NCI-H2081 treated with DMSO at 0.1 percent for 48 hours (cell line): ENCODE results near the gene CNDP1.

Source experiments
- DNase-seq: peaks from one replicate; lab custom pipeline; 2025; lab: John Stamatoyannopoulos, UW

CNDP1 gene

DNA sequence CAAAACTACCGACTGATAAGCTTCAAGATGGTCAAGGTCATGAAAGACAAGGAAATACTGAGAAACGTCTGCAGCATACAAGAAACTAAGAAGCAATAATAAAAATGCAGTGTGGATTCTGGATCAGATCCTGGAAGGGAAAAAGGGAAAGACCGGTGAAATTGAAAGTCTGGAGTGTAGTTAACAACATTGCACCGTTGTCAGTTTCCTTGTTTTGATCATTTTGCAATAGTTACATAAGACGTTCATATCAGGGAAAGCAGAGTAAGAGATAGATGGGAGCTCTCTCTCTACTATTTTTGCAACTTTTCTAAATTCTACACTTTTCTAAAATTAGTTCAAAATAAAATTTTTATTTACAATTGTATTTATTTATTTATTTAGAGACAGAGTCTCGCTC, 48.3 kb downstream of the CNDP1 start:
- no peak for DNase-seq

DNA sequence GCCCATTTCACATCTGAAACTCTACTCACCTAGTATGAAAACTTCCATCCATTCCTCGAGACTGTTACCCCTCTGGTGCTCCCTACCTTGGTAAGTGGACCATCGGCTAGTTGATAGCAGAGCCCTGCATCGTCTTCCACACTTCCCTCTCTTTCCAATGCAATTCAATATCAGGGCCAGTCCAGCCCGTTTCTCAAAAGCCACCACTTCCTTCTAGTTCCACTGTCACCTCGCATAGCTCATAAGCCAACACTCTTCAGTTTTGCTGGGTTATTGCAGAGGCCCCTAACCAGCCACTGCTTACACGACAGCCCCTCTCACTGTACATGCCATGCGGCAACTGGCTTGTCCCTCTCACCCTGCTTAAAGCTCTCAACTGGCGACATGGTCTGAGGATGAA, 53.1 kb downstream of the CNDP1 start:
- no peak for DNase-seq

DNA sequence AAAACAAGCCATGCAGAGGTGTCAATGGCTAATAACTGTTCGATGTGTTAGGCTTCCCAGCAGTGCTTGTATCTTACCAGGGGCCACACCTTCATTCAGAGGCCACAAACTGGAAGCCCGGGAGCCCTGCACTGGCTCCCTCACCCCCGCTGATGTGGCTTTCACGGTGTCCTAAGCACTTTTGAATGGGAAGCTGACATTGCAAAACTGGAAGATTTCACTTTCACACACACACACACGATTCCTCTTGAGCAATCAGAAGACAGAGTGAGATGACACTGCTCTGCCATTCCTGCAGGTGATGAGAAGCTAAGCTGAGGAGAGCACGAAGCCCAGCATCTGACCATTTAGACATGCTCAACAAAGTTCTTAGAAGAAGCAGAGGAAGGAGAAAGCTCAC, 54.7 kb downstream of the CNDP1 start:
- no peak for DNase-seq

DNA sequence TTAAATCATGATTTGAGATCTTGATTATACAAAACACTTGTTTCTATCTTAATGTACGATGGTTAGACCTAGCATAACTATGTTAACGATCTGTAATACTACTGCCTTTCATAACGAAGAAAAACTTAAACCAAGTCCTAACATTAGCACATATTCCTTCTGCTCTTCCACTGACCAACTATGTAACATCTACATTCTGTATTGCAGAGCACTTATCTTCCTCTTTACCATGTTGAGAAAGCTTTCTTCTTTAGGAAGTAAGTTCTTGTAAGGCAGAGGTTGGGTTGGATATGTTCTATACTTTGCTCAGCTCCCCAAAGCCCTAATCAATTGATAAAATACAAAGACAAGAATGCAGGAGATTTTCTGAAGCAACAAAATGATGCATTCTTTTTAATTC, 55.5 kb downstream of the CNDP1 start:
- no peak for DNase-seq

DNA sequence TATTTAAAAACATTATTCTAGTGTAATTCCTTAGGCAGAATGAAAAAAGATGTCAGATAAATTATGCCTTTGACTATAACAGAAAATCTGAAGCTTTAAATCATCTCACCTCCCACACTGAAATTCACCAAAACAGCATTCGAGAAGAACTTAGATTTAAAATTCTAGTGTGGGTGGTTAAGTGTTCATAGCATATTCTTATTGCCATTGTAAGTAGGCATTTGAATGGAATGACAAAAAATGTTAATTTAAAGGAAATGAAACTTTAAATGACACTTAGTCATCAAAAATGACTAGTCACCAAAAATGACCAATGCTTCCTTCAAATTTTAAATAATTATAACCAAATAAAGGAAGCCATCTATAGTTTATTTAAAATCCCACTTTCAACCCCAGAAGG, 56.4 kb downstream of the CNDP1 start:
- DNase-seq: no peak

DNA sequence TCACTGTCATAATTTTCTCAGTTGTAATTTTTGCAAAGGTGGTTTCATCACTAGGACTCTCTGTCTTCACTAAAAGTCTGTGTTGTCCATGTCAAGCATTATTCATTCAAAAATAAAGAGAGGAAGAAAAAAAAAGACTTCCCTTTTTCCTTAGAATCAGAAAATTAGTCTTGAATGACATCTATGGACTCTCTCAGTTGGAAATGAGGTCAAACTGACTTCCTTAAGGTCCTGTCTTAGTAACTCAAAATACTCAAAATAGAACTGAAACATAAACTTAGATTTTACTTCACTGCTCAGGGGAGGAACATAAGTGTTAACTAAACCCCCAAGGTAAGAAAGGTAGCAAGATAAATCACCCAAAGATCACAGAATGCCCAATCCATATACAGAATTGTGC, 61.1 kb downstream of the CNDP1 start:
- no peak for DNase-seq

DNA sequence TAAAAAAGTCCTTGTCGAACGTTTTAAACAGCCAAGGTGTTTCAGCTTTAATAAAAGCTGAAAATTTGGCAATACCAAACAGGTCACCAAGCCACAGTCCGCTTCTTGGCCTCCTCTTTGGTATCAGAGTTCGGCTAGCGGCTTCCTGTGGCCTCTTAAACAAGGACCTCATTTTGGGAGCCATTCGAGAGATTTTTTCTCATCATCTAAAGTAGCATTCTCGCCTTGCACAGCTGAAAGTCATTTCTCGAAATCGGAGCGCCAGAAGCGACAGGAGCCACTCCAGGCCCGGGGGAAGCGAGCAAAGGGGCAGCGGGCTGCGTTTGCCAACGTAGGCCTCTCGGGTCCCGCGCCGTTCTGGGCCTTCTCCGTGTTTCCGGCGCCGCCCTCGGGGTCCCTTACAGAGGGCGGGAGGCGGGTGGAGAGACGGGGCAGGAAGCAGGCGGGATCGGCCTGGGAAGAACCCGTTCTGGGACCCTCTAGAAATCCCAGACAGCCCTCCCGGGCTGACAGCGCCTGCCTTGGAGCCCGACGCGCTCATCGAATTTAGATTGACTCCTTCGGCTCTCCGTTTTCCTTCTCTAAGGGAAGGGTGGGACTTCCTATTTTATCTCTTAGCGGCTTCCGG, 62.8 kb downstream of the CNDP1 start:
- DNase-seq: no peak

DNA sequence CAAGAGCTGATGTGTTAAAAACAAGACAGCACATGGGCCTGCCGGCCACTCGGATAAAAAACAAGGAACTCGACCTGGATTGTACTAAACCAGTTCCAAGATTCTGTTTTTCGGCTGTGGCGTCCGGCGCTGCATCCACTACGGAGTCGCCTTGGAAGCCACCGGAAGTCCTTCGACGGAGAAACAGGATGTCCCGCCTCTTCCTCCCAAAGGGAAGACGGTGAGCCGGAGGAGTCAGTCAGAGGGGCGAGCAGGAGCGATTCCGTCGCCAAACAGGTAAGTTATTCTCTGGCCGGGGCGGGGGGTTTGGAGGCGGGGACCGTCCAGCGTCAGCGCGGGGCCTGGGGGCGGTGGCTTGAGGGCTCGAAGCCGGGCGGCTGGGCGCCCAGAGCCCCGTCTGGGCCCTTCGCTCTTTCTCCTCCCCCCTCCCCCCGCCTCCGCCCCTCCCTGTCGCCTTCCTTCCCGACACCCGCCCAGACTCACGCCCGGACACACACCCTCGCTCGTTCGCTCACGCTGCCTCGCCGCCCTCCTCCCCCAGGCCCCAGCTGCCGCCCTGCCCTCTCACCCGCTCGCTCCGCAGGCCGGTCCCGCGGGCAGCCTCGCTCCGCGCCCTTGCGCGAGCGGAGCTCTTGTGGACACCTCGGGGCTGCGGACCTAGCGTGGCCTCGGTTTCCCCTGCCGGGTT, 63.5 kb downstream of the CNDP1 start, which contains the start of gene ZNF407:
Gene ZNF407 (plus strand): TSS at position 209 of the 688 bp plus-strand sequence. CDS start 33,150 bp downstream, outside the sequence.
- DNase-seq: peak; percentile 54

DNA sequence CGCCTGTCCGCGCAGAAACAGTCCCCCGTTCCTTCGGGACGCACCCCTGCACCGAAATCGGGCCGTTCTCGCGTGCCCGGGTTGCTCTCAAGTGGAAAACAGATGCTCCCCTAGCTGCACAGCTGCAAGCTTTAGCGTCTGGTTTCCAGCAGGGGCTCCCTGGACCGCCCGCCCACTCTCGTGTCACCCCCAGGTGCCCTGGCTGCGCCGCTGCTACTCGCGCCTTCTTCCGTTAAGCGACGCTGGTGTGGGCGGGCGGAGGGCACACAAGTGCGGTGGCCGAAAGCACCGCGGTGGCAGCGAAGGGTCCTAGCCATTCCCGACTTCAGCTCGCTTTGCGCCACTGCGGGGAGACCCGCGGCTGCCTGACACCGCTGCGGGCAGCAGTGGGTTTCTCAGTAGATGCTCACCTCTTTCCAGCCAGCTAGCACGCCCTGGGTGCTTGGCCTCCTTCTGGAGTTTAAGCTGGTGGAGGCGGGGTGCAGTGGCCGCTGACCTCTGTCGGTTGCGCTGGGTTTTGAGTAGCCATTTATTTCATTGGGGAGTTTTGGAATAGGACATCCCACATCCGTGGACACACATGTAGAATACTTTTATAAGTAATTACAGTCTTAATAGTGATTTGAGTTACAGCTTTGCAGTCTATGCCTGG, 64.2 kb downstream of the CNDP1 start:
- no peak for DNase-seq

DNA sequence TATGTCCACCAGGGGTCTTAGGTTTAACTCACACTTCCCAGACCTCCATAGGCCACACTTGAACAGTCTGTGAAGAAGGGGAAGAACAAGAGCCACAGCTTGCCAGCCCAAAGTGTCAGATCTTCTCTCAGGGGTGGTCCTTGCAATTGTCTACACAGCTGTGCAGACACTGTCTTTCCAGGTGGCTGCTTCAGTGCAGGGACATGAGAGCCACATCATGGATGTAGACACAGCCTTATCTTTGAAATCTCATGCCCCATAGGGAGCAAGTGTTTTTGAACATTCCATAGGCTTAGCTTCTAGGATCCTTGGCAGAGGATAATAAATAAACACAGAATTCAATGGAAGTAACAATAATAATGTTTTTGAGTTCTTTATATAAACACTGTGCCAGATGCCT, 70.1 kb downstream of the CNDP1 start:
- DNase-seq: no peak

DNA sequence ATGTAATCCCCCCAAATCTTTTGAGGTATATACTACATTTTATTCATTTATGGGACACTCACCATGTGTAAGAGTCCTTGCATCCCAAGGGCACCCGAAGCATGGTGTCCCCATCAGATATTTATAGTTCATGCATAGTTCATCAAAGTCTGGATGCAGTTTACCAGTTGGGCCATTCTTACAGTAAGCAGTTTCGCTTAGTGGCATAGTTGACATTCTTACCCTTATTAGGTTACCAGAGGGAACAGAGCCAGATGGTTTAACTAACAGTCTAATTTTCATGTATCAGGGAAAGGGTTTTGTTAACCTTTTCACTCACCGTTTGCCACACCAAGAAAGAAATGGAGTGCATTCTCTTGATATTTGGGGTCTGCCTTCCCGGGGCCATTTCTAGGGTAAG, 70.5 kb downstream of the CNDP1 start:
- no peak for DNase-seq

DNA sequence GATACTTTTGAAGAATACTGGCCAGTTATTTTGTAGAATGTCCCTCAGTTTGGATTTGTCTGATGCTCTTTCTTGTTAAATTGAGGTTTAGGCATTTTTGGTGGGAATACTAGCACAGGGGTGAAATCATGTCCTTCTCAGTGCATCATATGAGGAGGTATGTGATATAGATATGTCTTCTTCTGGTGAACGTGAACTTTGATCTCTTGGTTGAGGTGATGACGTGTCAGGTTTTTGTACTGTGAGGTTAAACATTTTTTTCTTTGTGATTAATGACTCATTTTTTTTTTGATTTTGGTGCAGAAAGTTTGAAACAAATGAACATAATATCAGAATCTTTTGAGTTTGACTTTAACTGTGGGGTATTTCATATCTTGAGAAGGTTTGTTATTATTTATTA, 74.4 kb downstream of the CNDP1 start:
- no peak for DNase-seq

DNA sequence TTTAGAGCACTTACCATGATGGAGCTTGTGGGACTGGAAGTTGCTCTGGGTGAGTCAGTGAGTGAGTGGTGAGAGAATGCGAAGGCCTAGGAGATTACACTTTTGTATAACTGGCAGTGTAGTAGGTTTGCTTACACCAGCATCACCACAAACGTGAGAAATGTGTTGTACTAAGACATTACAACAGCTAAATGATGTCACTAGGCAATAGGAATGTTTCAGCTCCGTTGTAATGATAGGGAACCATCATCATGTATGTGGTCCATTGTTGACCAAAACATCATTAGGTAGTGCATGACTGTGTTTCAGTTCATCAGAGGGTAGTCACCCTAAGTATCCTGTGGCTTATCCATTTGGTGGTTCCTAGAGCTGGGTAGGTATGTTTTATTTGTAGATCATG, 75.2 kb downstream of the CNDP1 start:
- DNase-seq: no peak

DNA sequence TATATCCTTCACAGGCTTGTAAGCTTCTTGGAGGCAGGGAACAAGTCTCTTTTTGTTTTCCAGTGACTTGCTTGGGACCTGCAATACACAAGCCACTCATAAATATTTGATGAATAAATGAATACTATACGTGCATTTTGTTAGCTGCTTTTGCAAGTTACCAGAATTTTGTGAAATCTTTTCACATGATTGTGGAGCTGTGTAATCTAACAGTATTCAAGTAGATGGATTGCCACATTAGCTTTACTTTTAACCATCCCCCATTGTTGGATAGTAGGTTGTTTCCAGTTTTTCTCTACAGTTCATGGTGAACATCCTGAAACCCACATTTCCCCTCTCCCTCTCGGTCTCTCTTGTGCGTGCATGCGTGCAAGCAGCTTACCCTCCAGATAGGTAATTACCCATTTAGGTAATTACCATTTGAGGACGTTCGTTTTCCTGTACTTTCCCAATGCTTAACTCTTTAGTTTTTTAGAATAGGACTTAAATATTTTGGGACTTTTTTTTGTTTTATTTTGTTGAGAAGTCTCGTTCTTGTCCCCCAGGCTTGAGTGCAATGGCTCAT, 75.8 kb downstream of the CNDP1 start:
- DNase-seq: no peak

DNA sequence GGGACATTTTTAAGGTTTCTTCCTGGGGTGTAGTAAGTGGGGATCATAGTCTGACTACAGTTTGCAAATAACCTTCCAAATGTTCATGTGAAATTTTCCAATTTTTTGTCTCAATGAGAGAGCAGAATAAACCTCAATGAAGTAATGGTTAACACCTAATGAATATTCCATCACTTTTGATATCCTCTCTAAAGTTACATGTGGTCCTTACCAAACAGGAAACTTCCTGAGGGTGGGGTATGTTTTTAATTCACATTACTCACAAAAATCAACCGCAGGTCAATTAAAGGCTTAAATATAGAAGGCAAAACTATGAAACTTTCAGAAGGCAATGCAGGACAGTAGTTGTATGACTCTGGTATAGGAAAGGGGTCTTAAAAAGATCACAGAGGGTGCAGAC, 76.6 kb downstream of the CNDP1 start:
- DNase-seq: no peak

DNA sequence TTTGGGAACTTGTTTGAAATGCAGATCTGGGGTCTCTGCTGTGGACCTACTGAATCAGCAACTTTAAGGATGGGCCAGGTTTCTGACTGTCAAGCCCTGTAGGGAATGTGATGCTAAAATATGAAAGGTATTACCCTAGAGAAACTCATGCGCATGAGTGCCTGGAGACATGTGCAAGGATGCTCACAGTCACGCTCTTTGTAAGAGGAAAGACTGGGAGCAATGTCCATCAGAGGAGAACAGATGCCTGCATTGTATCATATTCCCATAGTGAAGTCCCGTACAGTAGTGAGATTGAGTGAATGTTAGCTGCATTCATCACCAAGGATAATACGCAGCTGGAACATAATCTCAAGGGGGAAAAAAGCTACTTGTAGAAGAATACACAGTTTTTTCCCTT, 77.5 kb downstream of the CNDP1 start:
- DNase-seq: no peak

DNA sequence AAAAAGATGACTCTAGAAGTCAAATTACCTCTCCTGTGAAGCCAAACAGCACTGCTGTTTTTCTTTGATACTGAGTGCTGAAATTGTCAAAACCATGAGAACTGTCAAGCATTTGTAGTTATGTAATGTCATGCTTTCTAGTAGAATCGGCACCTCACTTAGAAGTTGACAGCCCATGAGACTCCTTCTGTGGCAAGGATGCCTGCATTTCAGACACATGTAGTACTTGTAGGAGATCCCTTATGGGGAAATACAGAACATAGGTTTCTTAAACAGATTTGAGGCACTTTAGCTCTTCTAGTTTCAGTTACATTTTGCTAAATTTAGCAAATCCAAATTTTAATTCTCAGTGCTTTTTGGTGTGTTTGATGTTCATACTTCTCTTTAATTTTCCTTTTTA, 79.1 kb downstream of the CNDP1 start:
- no peak for DNase-seq

DNA sequence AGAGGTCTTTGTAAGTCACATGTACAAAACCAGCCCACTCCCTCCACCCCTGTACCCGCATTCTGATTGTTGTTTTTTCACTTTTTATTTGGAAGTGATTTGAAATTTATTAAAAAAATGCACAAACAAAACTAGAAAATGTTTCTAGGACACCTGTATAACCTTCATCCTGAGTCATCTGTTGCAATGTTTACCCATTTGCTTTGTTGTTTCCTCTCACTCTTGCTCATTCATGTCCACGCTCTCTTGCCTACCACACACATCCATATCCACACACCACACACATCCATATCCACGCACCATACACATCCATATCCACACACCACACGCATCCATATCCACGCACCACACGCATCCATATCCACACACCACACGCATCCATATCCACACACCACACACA, 82.2 kb downstream of the CNDP1 start:
- no peak for DNase-seq

DNA sequence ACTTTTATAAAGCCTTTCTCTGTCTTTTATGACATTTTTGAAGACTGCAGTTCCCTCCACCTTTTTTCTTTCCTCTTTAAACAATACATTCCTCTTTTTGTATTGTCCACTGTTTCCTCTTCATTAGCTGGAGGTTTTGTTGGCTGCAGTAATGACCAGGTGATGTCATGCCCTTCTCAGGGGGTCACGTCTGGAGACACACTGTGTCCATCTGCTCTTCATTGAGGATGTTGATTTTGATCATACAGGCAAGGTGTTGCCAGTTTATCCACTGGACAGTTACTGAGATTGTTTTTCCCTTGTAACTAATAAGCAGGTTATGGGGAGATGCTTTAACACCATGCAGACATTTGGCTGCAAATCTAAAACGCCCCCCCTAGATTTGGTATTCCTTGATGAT, 83.2 kb downstream of the CNDP1 start:
- no peak for DNase-seq

DNA sequence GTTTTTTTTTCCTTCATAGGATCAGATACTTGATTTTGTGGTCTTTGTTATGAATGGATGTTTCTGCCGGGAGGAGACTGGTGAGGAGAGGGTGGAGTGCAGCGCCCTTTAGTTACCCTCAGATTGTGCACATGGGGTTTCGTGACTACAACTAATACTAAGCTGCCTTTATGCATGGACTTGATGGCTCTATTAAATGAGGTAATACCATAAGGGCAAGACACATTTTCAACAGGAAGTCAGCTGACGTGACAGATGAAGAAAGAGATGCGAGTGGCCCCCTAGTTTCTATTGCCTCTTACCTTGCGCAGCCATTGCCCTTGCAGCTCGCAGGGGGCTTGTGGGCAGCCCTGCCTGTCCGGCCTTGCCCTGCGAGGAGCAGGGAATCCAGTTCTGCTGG, 87.8 kb downstream of the CNDP1 start:
- no peak for DNase-seq

DNA sequence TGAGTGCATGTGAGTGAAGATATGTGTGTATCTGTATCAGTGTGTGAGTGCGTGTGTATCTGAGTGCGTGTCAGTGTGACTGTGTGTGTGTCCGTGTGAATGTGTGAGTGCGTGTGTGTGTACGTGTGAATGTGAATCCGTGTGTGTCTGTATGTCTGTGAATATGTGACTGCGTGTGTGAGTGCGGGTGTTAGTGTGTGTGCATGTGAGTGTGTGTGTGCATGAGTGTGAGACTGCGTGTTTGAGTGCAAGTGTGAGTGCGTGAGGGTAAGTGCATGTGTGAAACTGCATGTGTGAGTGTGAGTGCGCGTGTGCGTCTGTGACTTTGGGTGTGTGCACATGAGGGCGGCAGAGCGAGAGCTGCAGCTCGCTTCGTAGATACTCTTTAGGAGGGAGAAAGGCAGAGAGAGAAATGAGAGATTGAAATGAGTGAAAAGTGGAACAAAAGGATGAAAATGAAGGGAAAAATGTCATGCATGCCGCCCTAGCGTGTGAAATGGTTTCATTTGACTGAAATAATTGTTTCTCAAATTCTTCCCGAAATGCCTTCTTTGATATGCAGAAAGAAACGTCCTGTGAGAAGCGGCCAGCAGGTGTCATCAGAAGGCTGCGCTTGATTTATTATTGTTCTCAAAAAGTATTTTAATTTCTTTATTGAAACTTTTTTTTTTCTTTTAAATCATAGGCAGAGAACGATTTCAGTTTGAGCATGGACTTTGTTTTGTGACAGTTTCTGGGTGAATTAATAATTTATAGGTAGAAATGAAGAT, 88.9 kb downstream of the CNDP1 start:
- no peak for DNase-seq

DNA sequence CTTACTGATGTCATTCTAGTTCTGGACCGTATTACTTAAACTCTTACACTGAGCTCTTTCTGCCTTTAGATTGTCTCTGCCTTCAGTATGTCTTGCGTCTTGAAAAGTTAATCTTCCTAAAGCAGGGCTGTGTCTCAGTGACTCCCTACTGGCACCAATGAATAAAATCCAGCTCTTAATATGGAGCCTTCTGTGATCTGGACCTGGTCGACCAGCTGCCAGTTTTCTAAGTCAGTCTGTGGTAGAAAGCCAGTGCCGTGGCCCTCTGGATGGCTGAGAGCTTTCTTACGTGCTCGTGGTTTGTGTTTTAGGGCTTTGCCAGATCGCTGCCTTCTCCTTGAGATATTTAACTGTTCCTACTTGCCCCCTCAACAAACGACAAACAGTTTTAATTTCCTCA, 90.2 kb downstream of the CNDP1 start:
- DNase-seq: no peak
